ENCODE results near the gene NRXN3.

The NRXN3 gene

GRCh38 chr14:79586989-79587598 lies 1416.9 kb downstream of the NRXN3 start:
- H3K36me3 ChIP-seq (ENCODE audit: control insufficient read depth, insufficient read depth, low read length), result no peaks in the 10 kb centered on the region
- peaks cover 14% of the 10 kb centered on the region for H3K4me1 ChIP-seq (ENCODE audit: control insufficient read depth, insufficient read depth, low read length, poor library complexity, severe bottlenecking)
- H3K27ac ChIP-seq (ENCODE audit: low read depth, low read length, severe bottlenecking), result no peak overlapping the region
- WGBS, 2 experiments (ENCODE audit: insufficient coverage in 2 of 2), result 65 to 82% methylated on average over 2 to 3 of the region's 7 CpGs
- H3K4me3 ChIP-seq (ENCODE audit: extremely low read depth, insufficient read depth, low read length, poor library complexity, severe bottlenecking), result no peak overlapping the region
- no peaks in the 10 kb centered on the region for H3K9me3 ChIP-seq (ENCODE audit: control insufficient read depth, low read length)

- Histone ChIP-seq H3K36me3 (ENCODE audit: control insufficient read depth, insufficient read depth, low read length) (no peaks in the 10 kb centered on the region), H3K4me3 (ENCODE audit: extremely low read depth, insufficient read depth, low read length, poor library complexity, severe bottlenecking) (no peak overlapping the region), H3K4me1 (ENCODE audit: control insufficient read depth, insufficient read depth, low read length, poor library complexity, severe bottlenecking) (peaks cover 14% of the 10 kb centered on the region), H3K9me3 (ENCODE audit: control insufficient read depth, low read length) (no peaks in the 10 kb centered on the region), H3K27ac (ENCODE audit: low read depth, low read length, severe bottlenecking) (no peak overlapping the region)
- no CpG with 5 or more reads among the region's 1 CpG for WGBS, 2 experiments (ENCODE audit: insufficient coverage in 2 of 2)
Measured at GRCh38 chr14:79587875-79588274, 1417.7 kb downstream of the NRXN3 start.

GRCh38 chr14:79588398-79588797 lies 1418.2 kb downstream of the NRXN3 start:
- Histone ChIP-seq H3K36me3 (ENCODE audit: control insufficient read depth, insufficient read depth, low read length) (no peaks in the 10 kb centered on the region), H3K27ac (ENCODE audit: low read depth, low read length, severe bottlenecking) (no peak overlapping the region), H3K4me3 (ENCODE audit: extremely low read depth, insufficient read depth, low read length, poor library complexity, severe bottlenecking) (no peak overlapping the region), H3K9me3 (ENCODE audit: control insufficient read depth, low read length) (no peaks in the 10 kb centered on the region), H3K4me1 (ENCODE audit: control insufficient read depth, insufficient read depth, low read length, poor library complexity, severe bottlenecking) (peaks cover 14% of the 10 kb centered on the region)
- WGBS, 2 experiments (ENCODE audit: insufficient coverage in 2 of 2), result 60 to 100% methylated on average over 1 of the region's 2 CpGs

GRCh38 chr14:79596551-79596950 lies 1426.4 kb downstream of the NRXN3 start:
- no peak overlapping the region for H3K27ac ChIP-seq (ENCODE audit: low read depth, low read length, severe bottlenecking)
- H3K9me3 ChIP-seq (ENCODE audit: control insufficient read depth, low read length), result peaks cover 5% of the 10 kb centered on the region
- peaks cover 8% of the 10 kb centered on the region for H3K4me1 ChIP-seq (ENCODE audit: control insufficient read depth, insufficient read depth, low read length, poor library complexity, severe bottlenecking)
- 90 to 100% methylated on average over 2 to 3 of the region's 4 CpGs for WGBS, 2 experiments (ENCODE audit: insufficient coverage in 2 of 2)
- H3K36me3 ChIP-seq (ENCODE audit: control insufficient read depth, insufficient read depth, low read length), result no peaks in the 10 kb centered on the region
- no peak overlapping the region for H3K4me3 ChIP-seq (ENCODE audit: extremely low read depth, insufficient read depth, low read length, poor library complexity, severe bottlenecking)

GRCh38 chr14:79597566-79597965 lies 1427.4 kb downstream of the NRXN3 start:
- H3K4me1 ChIP-seq (ENCODE audit: control insufficient read depth, insufficient read depth, low read length, poor library complexity, severe bottlenecking), result peaks cover 8% of the 10 kb centered on the region
- H3K4me3 ChIP-seq (ENCODE audit: extremely low read depth, insufficient read depth, low read length, poor library complexity, severe bottlenecking), result no peak overlapping the region
- peaks cover 5% of the 10 kb centered on the region for H3K9me3 ChIP-seq (ENCODE audit: control insufficient read depth, low read length)
- 91 to 94% methylated on average over 2 of the region's 4 CpGs for WGBS, 2 experiments (ENCODE audit: insufficient coverage in 2 of 2)
- no peak overlapping the region for H3K27ac ChIP-seq (ENCODE audit: low read depth, low read length, severe bottlenecking)
- no peaks in the 10 kb centered on the region for H3K36me3 ChIP-seq (ENCODE audit: control insufficient read depth, insufficient read depth, low read length)

- no peak overlapping the region for H3K4me3 ChIP-seq (ENCODE audit: extremely low read depth, insufficient read depth, low read length, poor library complexity, severe bottlenecking)
- no peak overlapping the region for H3K27ac ChIP-seq (ENCODE audit: low read depth, low read length, severe bottlenecking)
- H3K9me3 ChIP-seq (ENCODE audit: control insufficient read depth, low read length), result peaks cover 5% of the 10 kb centered on the region
- peaks cover 8% of the 10 kb centered on the region for H3K4me1 ChIP-seq (ENCODE audit: control insufficient read depth, insufficient read depth, low read length, poor library complexity, severe bottlenecking)
- H3K36me3 ChIP-seq (ENCODE audit: control insufficient read depth, insufficient read depth, low read length), result no peaks in the 10 kb centered on the region
- WGBS, 2 experiments (ENCODE audit: insufficient coverage in 2 of 2), result 61% methylated on average over 2 of the region's 2 CpGs; no CpG with 5 or more reads in 1 of the 2 experiments
Measured at GRCh38 chr14:79598339-79598738, 1428.2 kb downstream of the NRXN3 start.

- Histone ChIP-seq H3K36me3 (ENCODE audit: control insufficient read depth, insufficient read depth, low read length) (no peaks in the 10 kb centered on the region), H3K9me3 (ENCODE audit: control insufficient read depth, low read length) (peaks cover 5% of the 10 kb centered on the region), H3K27ac (ENCODE audit: low read depth, low read length, severe bottlenecking) (no peak overlapping the region), H3K4me1 (ENCODE audit: control insufficient read depth, insufficient read depth, low read length, poor library complexity, severe bottlenecking) (peaks cover 8% of the 10 kb centered on the region), H3K4me3 (ENCODE audit: extremely low read depth, insufficient read depth, low read length, poor library complexity, severe bottlenecking) (no peak overlapping the region)
Measured at GRCh38 chr14:79599239-79599638, 1429.1 kb downstream of the NRXN3 start.

- Histone ChIP-seq H3K36me3 (ENCODE audit: control insufficient read depth, insufficient read depth, low read length) (no peaks in the 10 kb centered on the region), H3K4me3 (ENCODE audit: extremely low read depth, insufficient read depth, low read length, poor library complexity, severe bottlenecking) (no peak overlapping the region), H3K9me3 (ENCODE audit: control insufficient read depth, low read length) (peaks cover 5% of the 10 kb centered on the region), H3K27ac (ENCODE audit: low read depth, low read length, severe bottlenecking) (no peak overlapping the region), H3K4me1 (ENCODE audit: control insufficient read depth, insufficient read depth, low read length, poor library complexity, severe bottlenecking) (peaks cover 8% of the 10 kb centered on the region)
- 88 to 91% methylated on average over 3 of the region's 3 CpGs for WGBS, 2 experiments (ENCODE audit: insufficient coverage in 2 of 2)
Measured at GRCh38 chr14:79600406-79600805, 1430.2 kb downstream of the NRXN3 start.

- WGBS, 2 experiments (ENCODE audit: insufficient coverage in 2 of 2), result 92 to 96% methylated on average over 3 to 4 of the region's 5 CpGs
- no peak overlapping the region for H3K27ac ChIP-seq (ENCODE audit: low read depth, low read length, severe bottlenecking)
- H3K9me3 ChIP-seq (ENCODE audit: control insufficient read depth, low read length), result no peaks in the 10 kb centered on the region
- H3K36me3 ChIP-seq (ENCODE audit: control insufficient read depth, insufficient read depth, low read length), result no peaks in the 10 kb centered on the region
- H3K4me1 ChIP-seq (ENCODE audit: control insufficient read depth, insufficient read depth, low read length, poor library complexity, severe bottlenecking), result peaks cover 8% of the 10 kb centered on the region
- no peak overlapping the region for H3K4me3 ChIP-seq (ENCODE audit: extremely low read depth, insufficient read depth, low read length, poor library complexity, severe bottlenecking)
Measured at GRCh38 chr14:79601579-79601978, 1431.4 kb downstream of the NRXN3 start.

- no peaks in the 10 kb centered on the region for H3K36me3 ChIP-seq (ENCODE audit: control insufficient read depth, insufficient read depth, low read length)
- H3K4me1 ChIP-seq (ENCODE audit: control insufficient read depth, insufficient read depth, low read length, poor library complexity, severe bottlenecking), result peaks cover 8% of the 10 kb centered on the region
- no peaks in the 10 kb centered on the region for H3K9me3 ChIP-seq (ENCODE audit: control insufficient read depth, low read length)
- H3K4me3 ChIP-seq (ENCODE audit: extremely low read depth, insufficient read depth, low read length, poor library complexity, severe bottlenecking), result no peak overlapping the region
- WGBS, 2 experiments (ENCODE audit: insufficient coverage in 2 of 2), result no CpG with 5 or more reads among the region's 1 CpG
- H3K27ac ChIP-seq (ENCODE audit: low read depth, low read length, severe bottlenecking), result no peak overlapping the region
Measured at GRCh38 chr14:79602045-79602444, 1431.9 kb downstream of the NRXN3 start.

- no peaks in the 10 kb centered on the region for H3K9me3 ChIP-seq (ENCODE audit: control insufficient read depth, low read length)
- WGBS, 2 experiments (ENCODE audit: insufficient coverage in 2 of 2), result 82 to 92% methylated on average over 2 of the region's 3 CpGs
- peaks cover 8% of the 10 kb centered on the region for H3K4me1 ChIP-seq (ENCODE audit: control insufficient read depth, insufficient read depth, low read length, poor library complexity, severe bottlenecking)
- H3K27ac ChIP-seq (ENCODE audit: low read depth, low read length, severe bottlenecking), result no peak overlapping the region
- no peak overlapping the region for H3K4me3 ChIP-seq (ENCODE audit: extremely low read depth, insufficient read depth, low read length, poor library complexity, severe bottlenecking)
- H3K36me3 ChIP-seq (ENCODE audit: control insufficient read depth, insufficient read depth, low read length), result no peaks in the 10 kb centered on the region
Measured at GRCh38 chr14:79602742-79603141, 1432.6 kb downstream of the NRXN3 start.

Measured in mesodermal cell (in vitro differentiated cells).